Tibial nerve (tissue), 4 donors: ENCODE data around the gene GUCY1A1. TPM values are rescaled to one million over a fixed set of nuclear protein-coding genes. Genes with fewer than 3 reads are reported as not detected.

Experiments
- DNase-seq, 2 donors: peaks; one replicate each; pipeline ENCODE4 v3.0.0-alpha.2; 2019; ENCODE audit warnings: low spot score in 2 of 2
- H3K27ac ChIP-seq, 4 donors: fragments of 200-600 bp; sonication (generic) in 3 of 4; one replicate each; pipeline ENCODE4 v1.5.1; 2017 to 2019; ENCODE audit warnings: mild to moderate bottlenecking in 1 of 4
- H3K27me3 ChIP-seq, 2 donors: fragments of 200-600 bp; sonication (generic) in 1 of 2; one replicate each; pipeline versions ENCODE4 v1.5.1 to v1.6.0; 2017 to 2019
- H3K36me3 ChIP-seq, 3 donors: fragments of 200-600 bp; sonication (generic); one replicate each; pipeline ENCODE4 v1.5.1; 2018 to 2019
- H3K4me1 ChIP-seq, 4 donors: fragments of 200-600 bp; sonication (generic) in 3 of 4; one replicate each; pipeline ENCODE4 v1.5.1; 2017 to 2019
- H3K4me3 ChIP-seq, 4 donors: fragments of 200-600 bp; sonication (generic) in 3 of 4; one replicate each; pipeline ENCODE4 v1.5.1; 2017 to 2019; ENCODE audit warnings: mild to moderate bottlenecking in 1 of 4, moderate library complexity in 1 of 4
- H3K9me3 ChIP-seq, 4 donors: fragments of 200-600 bp; sonication (generic) in 3 of 4; one replicate each; pipeline ENCODE4 v1.5.1; 2017 to 2019
- EP300 ChIP-seq, 2 donors: sonication (generic); formaldehyde crosslinking; IDR thresholded peaks; one replicate each; pipeline ENCODE4 v1.6.1; 2017; ENCODE audit warnings: antibody characterized with exemption in 2 of 2, mild to moderate bottlenecking in 1 of 2
- POLR2A ChIP-seq, 2 donors: fragments of 450-650 bp; IDR thresholded peaks; one replicate each; pipeline ENCODE4 v1.6.1; 2017; ENCODE audit warnings: antibody characterized with exemption in 2 of 2, mild to moderate bottlenecking in 2 of 2, moderate library complexity in 2 of 2
- WGBS, 2 donors: methylation state at CpG; one replicate each; pipeline ENCODE4 v1.1.5; 2018; 5-methylcytosine and 5-hydroxymethylcytosine counted together
- total RNA-seq, 4 donors: library from RNA; depleted of rRNA; stranded (reverse); fragments of >200 nt; gene quantifications; one replicate each; pipeline ENCODE4 v1.1.0, GENCODE V29; 2016
- TF ChIP-seq, protein P1 (sequence below), 5 experiments: fragments of 200-600 bp in 3 of 5; fragments of 450-650 bp in 2 of 5; sonication (generic) in 3 of 5; IDR thresholded peaks; one replicate each; pipeline ENCODE4 v1.5.1; 2016 to 2019; ENCODE audit warnings: antibody characterized with exemption in 5 of 5, mild to moderate bottlenecking in 3 of 5, moderate library complexity in 2 of 5

The GUCY1A1 gene
- total RNA-seq, 4 donors from 2014 or later = 6.7 to 20.3 (median 9.3) TPM

DNA sequence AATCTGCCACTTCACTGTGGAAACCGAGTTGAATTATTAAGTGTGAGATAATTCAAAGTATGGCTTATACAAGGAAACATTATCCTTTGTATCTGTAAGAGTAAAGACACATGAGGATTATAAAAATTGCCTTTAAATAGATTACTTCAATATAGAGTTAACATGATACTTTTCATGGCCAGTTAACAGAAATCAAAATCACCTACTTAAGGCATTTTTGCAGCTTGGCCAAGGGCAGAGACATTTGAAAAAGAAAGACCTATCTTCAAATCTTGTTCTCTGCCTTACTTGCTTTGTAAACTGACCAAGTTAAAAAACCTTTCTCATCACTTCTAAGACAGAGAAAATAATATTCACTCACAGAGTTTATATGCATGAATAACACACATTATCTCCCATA lies 47.3 kb downstream of the GUCY1A1 start:
- no peak for DNase-seq
- WGBS, 2 donors = 63 to 64% methylated on average over 1 of the region's 1 CpG
- H3K4me1 ChIP-seq = no peaks in the 10 kb centered on the region
- H3K9me3 ChIP-seq = no peaks in the 10 kb centered on the region
- TF ChIP-seq POLR2A (IDR thresholded peaks at IDR 0.05) (no peak), EP300 (IDR thresholded peaks at IDR 0.05) (no peak)
- TF ChIP-seq, protein P1, sequence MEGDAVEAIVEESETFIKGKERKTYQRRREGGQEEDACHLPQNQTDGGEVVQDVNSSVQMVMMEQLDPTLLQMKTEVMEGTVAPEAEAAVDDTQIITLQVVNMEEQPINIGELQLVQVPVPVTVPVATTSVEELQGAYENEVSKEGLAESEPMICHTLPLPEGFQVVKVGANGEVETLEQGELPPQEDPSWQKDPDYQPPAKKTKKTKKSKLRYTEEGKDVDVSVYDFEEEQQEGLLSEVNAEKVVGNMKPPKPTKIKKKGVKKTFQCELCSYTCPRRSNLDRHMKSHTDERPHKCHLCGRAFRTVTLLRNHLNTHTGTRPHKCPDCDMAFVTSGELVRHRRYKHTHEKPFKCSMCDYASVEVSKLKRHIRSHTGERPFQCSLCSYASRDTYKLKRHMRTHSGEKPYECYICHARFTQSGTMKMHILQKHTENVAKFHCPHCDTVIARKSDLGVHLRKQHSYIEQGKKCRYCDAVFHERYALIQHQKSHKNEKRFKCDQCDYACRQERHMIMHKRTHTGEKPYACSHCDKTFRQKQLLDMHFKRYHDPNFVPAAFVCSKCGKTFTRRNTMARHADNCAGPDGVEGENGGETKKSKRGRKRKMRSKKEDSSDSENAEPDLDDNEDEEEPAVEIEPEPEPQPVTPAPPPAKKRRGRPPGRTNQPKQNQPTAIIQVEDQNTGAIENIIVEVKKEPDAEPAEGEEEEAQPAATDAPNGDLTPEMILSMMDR (IDR thresholded peaks at IDR 0.05) = no peak
- H3K27ac ChIP-seq = no peak overlapping the region
- no peak overlapping the region for H3K4me3 ChIP-seq
- H3K36me3 ChIP-seq = no peaks in the 10 kb centered on the region
- H3K27me3 ChIP-seq = no peaks in the 10 kb centered on the region

DNA sequence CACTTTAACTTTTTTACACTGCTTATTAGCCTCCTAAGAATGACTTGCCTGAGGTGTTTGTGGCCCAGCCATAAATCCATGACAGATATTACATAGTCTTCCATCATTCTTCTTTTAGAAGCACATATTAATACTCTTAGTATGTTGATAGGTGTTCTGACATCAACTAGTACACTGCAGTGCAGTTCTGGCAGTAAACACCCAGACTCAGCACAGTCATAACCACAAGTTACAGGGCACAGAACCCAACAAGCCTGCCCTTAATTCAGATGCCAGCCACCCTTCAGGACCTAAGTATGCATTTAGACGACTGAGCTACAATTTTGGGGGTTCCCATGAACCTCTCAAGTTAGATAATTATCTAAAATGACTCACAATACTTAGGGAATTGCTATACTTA lies 55.7 kb downstream of the GUCY1A1 start:
- Histone ChIP-seq H3K27me3 (no peaks in the 10 kb centered on the region), H3K9me3 (no peaks in the 10 kb centered on the region), H3K4me3 (no peak overlapping the region), H3K4me1 (no peaks in the 10 kb centered on the region), H3K36me3 (no peaks in the 10 kb centered on the region), H3K27ac (no peak overlapping the region)
- TF ChIP-seq, protein P1 (IDR thresholded peaks at IDR 0.05) = no peak
- WGBS, 2 donors = 50 to 75% methylated on average over 1 of the region's 1 CpG
- DNase-seq = no peak

DNA sequence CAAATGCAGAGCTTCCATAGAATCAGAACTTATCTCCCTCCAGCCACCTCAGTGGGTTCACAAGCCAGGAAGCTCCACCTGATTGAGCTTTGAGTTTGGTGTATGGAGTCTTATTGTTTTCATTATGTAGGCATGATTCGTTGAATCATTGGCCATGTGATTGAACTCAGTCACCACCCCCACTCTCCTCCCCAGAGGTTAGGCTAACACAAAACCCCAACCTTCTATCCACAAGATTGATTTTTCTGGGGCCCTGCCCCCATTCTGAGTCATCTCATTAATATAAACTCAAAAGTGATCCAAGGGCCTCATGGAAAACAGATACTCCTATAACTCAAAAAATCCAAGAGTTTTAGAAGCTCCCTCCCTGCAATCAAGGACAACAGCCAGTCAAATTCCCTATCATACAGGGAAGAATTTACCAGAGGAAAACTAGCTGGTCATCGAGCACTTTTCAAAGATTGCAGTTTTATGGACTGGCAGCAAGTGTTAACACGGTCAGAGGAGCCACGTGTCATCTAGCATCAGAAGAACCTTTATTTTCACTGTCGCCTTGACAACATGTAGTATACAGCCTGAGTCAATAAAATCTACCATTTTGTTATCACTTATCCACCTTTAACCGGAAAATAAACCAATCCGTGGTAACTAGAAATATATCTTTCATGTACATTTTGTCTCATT lies 56.3 kb downstream of the GUCY1A1 start:
- H3K9me3 ChIP-seq = no peaks in the 10 kb centered on the region
- DNase-seq = no peak
- H3K36me3 ChIP-seq = no peaks in the 10 kb centered on the region
- TF ChIP-seq POLR2A (IDR thresholded peaks at IDR 0.05) (no peak), EP300 (IDR thresholded peaks at IDR 0.05) (no peak)
- TF ChIP-seq, protein P1 (IDR thresholded peaks at IDR 0.05) = no peak
- H3K4me1 ChIP-seq = no peaks in the 10 kb centered on the region
- no peak overlapping the region for H3K4me3 ChIP-seq
- H3K27ac ChIP-seq = no peak overlapping the region
- WGBS, 2 donors = 81 to 83% methylated on average over 7 of the region's 7 CpGs
- no peaks in the 10 kb centered on the region for H3K27me3 ChIP-seq

DNA sequence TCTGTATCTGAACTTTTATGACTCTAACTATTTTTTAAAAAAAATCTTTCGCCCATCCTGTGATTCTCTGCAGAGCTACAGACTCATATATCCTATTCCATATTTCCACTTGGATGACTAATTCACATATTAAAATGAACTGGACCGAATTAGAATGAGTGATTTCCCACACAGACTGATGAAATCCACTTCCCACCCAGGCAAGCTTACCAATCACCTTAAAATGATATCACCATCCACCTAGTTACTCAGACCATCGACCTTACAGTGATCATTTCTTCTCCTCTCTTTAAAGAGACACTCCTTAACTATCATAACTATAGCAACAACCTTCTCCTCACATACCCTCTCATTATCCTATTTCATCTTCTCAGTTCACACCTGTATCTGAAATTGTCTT lies 58.1 kb downstream of the GUCY1A1 start:
- H3K36me3 ChIP-seq = no peaks in the 10 kb centered on the region
- no peaks in the 10 kb centered on the region for H3K4me1 ChIP-seq
- no peak overlapping the region for H3K4me3 ChIP-seq
- DNase-seq = no peak
- no peaks in the 10 kb centered on the region for H3K9me3 ChIP-seq
- WGBS, 2 donors = 57 to 88% methylated on average over 3 of the region's 3 CpGs
- no peak overlapping the region for H3K27ac ChIP-seq
- TF ChIP-seq EP300 (IDR thresholded peaks at IDR 0.05) (no peak), POLR2A (IDR thresholded peaks at IDR 0.05) (no peak)
- TF ChIP-seq, protein P1 (IDR thresholded peaks at IDR 0.05) = no peak
- H3K27me3 ChIP-seq = no peaks in the 10 kb centered on the region

DNA sequence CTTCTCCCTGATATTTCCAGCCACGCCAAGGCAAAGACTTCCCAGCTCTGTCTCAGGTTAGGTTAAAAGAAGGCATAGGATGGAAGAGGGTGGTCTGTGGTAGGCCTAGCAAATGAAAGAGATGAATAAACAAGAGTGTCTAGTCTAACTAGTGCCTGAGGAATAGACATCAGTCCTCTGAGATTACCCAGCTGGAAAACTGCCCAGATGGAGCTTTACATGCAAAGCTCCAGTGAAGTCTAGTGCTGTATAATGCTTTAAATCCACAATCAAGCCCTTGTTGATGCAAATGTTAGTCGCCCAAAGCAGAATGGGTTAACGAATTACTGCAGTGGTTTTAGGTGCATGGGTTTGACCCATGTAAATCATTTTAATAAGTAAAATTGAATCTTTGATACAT lies 67.4 kb downstream of the GUCY1A1 start:
- Histone ChIP-seq H3K36me3 (no peaks in the 10 kb centered on the region), H3K27me3 (no peaks in the 10 kb centered on the region), H3K27ac (no peak overlapping the region), H3K9me3 (no peaks in the 10 kb centered on the region), H3K4me3 (no peak overlapping the region), H3K4me1 (peaks cover 0 to 8% (median 0%) of the 10 kb centered on the region in 4 donors)
- DNase-seq = no peak
- WGBS, 2 donors = 78 to 83% methylated on average over 3 of the region's 3 CpGs
- TF ChIP-seq, protein P1 (IDR thresholded peaks at IDR 0.05) = no peak
- TF ChIP-seq EP300 (IDR thresholded peaks at IDR 0.05) = no peak
- no peak for TF ChIP-seq POLR2A (IDR thresholded peaks at IDR 0.05)
